OCI-LY3 (cell line): ENCODE data around the gene ALKBH2.

ENCODE experiments used
- H2AFZ ChIP-seq: fragments of 200-600, 300-600 bp; shearing (Covaris generic); 2 replicates; pipeline ENCODE4 v1.6.0; 2014; ENCODE audit warnings: antibody characterized with exemption, low read depth, low read length
- H3K27ac ChIP-seq: fragments of 200-600, 300-600 bp; sonication (generic); 2 replicates; pipeline ENCODE4 v1.5.1; 2014; ENCODE audit warnings: mild to moderate bottlenecking, low read length, moderate library complexity, mixed read lengths
- H3K27me3 ChIP-seq: fragments of 200-600, 300-600 bp; sonication (generic); 2 replicates; pipeline ENCODE4 v1.6.1; 2014; ENCODE audit warnings: low read depth, low read length, mixed read lengths
- H3K36me3 ChIP-seq: fragments of 200-600, 300-600 bp; sonication (generic); replicated peaks from 2 replicates; pipeline ENCODE3; 2014; ENCODE audit warnings: low read depth, low read length, mixed read lengths
- H3K4me1 ChIP-seq: fragments of 300-600, 200-600 bp; sonication (generic); 2 replicates; pipeline ENCODE4 v1.6.1; 2014; ENCODE audit warnings: low read length, mixed read lengths
- H3K4me2 ChIP-seq: fragments of 200-600, 300-600 bp; sonication (generic); 2 replicates; pipeline ENCODE4 v1.6.1; 2014; ENCODE audit warnings: low read length, mixed read lengths
- H3K4me3 ChIP-seq: fragments of 300-600, 200-600 bp; sonication (generic); 2 replicates; pipeline ENCODE4 v1.5.1; 2014; ENCODE audit warnings: antibody characterized with exemption, mild to moderate bottlenecking, low read length, moderate library complexity
- H3K79me2 ChIP-seq: fragments of 300-600, 200-600 bp; shearing (Covaris generic); 2 replicates; pipeline ENCODE4 v1.6.1; 2014; ENCODE audit warnings: mild to moderate bottlenecking, low read length, mixed read lengths
- H3K9ac ChIP-seq: fragments of 300-600, 200-600 bp; shearing (Covaris generic); 2 replicates; pipeline ENCODE4 v1.6.0; 2014; ENCODE audit warnings: mild to moderate bottlenecking, low read length, moderate library complexity
- H3K9me3 ChIP-seq: fragments of 200-600, 300-600 bp; shearing (Covaris generic); 2 replicates; pipeline ENCODE4 v1.6.1; 2014; ENCODE audit warnings: low read length, mixed read lengths; ENCODE audit not compliant: insufficient read depth
- H4K20me1 ChIP-seq: fragments of 200-600, 300-600 bp; sonication (generic); 2 replicates; pipeline ENCODE4 v1.6.1; 2016; ENCODE audit warnings: low read length, mixed read lengths; ENCODE audit not compliant: insufficient read depth
- EZH2phosphoT487 ChIP-seq: fragments of 200-600 bp; shearing (Covaris generic); IDR thresholded peaks from 2 replicates; pipeline ENCODE4 v1.6.1; 2018; ENCODE audit warnings: antibody characterized with exemption, mixed run types, low read depth
- TF ChIP-seq, protein P1 (sequence below): fragments of 200-600, 300-600 bp; sonication (generic); IDR thresholded peaks from 2 replicates; pipeline ENCODE4 v1.5.1; 2014; ENCODE audit warnings: antibody characterized with exemption, low read length, low read depth

ALKBH2 gene

DNA sequence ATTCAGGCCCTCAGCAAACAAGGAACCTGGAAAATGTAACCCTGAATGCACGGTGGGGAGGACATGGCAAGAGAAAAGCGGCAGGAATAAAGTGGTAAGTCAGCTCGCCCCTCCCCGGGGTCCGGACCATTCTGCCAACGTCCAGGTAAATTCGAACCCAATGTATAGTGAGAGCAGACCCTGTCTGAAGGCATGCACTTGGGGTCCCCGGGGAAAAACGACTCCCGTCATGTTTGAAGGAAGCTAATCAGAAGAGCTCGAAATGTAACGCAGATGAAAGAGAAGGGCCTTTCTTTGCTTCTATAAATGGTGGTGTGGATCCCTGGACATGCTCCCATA lies 23.3 kb upstream of the ALKBH2 start:
- no peak overlapping the region for H2AFZ ChIP-seq
- no peaks in the 10 kb centered on the region for H3K27me3 ChIP-seq
- H3K4me3 ChIP-seq, result no peak overlapping the region
- no peaks in the 10 kb centered on the region for H3K9me3 ChIP-seq
- no peak overlapping the region for H3K4me2 ChIP-seq
- H3K9ac ChIP-seq, result no peak overlapping the region
- TF ChIP-seq, protein P1, sequence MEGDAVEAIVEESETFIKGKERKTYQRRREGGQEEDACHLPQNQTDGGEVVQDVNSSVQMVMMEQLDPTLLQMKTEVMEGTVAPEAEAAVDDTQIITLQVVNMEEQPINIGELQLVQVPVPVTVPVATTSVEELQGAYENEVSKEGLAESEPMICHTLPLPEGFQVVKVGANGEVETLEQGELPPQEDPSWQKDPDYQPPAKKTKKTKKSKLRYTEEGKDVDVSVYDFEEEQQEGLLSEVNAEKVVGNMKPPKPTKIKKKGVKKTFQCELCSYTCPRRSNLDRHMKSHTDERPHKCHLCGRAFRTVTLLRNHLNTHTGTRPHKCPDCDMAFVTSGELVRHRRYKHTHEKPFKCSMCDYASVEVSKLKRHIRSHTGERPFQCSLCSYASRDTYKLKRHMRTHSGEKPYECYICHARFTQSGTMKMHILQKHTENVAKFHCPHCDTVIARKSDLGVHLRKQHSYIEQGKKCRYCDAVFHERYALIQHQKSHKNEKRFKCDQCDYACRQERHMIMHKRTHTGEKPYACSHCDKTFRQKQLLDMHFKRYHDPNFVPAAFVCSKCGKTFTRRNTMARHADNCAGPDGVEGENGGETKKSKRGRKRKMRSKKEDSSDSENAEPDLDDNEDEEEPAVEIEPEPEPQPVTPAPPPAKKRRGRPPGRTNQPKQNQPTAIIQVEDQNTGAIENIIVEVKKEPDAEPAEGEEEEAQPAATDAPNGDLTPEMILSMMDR, result no peak
- TF ChIP-seq EZH2phosphoT487, result no peak
- H3K79me2 ChIP-seq, result no peaks in the 10 kb centered on the region
- no peaks in the 10 kb centered on the region for H4K20me1 ChIP-seq
- H3K4me1 ChIP-seq, result no peaks in the 10 kb centered on the region
- H3K27ac ChIP-seq, result no peak overlapping the region
- H3K36me3 ChIP-seq, result no peaks in the 10 kb centered on the region

DNA sequence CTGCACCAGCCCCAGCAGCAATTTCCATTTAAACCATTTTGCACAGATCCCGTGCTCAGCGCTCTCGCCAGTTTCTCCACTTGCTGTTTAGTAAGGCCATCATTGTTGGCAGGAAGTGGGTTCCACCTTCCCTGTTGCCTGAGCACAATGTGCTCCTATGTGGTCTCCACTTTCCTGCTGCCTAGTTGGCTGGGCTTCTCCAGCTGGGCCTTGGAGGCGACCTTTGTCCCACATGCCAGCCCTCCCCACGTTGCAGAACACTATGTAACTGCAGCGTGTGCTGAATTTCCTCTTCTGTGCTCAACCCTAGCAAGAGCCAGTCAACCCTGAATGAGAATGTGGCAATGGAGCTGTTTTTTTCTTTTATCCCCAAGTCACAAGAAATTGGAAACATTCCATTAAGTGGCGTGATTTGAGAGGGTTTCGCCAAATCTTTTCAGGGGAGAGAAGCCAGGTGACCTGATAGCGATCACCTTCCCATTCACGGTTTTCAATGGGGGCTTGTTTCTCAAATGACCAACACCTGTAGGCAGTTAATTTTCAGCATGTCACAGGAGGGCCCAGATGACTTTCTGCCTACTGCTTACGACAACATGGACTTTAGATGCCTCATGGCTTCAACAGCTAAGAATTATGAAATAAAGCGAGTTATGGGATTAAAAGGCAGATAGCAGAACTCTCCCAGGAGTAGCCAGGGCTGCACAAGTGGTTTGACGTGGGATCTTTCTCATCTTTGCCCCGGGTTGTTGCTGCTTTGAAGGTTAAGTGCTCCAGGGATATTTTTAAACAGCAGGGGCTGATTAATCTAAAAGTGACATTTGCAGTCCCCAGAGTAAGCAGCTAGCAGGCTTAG lies 22.7 kb upstream of the ALKBH2 start, which contains the start of gene ACACB:
ACACB (plus strand) TSS at position 830 of the 853 bp plus-strand sequence. CDS start 22,819 bp downstream, outside the sequence.
- no peak within 1 kb of the TSS for H3K27ac ChIP-seq
- H3K27me3 ChIP-seq, result no peaks in the 10 kb centered on the region
- no peak within 1 kb of the TSS for H3K4me2 ChIP-seq
- no peak within 1 kb of the TSS for H3K4me3 ChIP-seq
- TF ChIP-seq EZH2phosphoT487, result no peak
- TF ChIP-seq, protein P1, result no peak
- H4K20me1 ChIP-seq, result no peaks in the 10 kb centered on the region
- no peak within 1 kb of the TSS for H3K9ac ChIP-seq
- H3K4me1 ChIP-seq, result no peaks in the 10 kb centered on the region
- no peaks in the 10 kb centered on the region for H3K36me3 ChIP-seq
- H3K9me3 ChIP-seq, result no peaks in the 10 kb centered on the region
- H3K79me2 ChIP-seq, result no peaks in the 10 kb centered on the region
- no peak within 1 kb of the TSS for H2AFZ ChIP-seq

DNA sequence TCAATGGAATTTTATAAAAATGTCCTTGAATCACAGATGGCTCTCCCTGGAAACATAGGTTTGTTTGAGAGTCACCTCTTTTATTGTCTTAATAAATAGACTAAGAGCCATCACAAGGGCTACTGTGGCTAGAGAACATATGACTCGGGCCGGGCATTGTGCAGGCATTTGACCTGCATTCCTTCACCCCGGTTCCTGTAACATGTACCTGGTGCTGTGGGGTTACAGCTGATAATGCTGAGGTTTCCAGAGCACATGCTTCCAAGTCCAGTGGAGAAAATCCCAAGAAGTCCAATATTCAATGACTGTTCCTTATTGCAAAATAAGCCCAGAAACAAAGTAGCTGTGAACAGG lies 22.1 kb upstream of the ALKBH2 start:
- Histone ChIP-seq H3K36me3 (no peaks in the 10 kb centered on the region), H4K20me1 (no peaks in the 10 kb centered on the region), H3K4me1 (no peaks in the 10 kb centered on the region), H3K4me2 (no peak overlapping the region), H2AFZ (no peak overlapping the region), H3K4me3 (no peak overlapping the region), H3K9me3 (no peaks in the 10 kb centered on the region), H3K27ac (no peak overlapping the region), H3K79me2 (no peaks in the 10 kb centered on the region), H3K27me3 (no peaks in the 10 kb centered on the region), H3K9ac (no peak overlapping the region)
- TF ChIP-seq EZH2phosphoT487, result no peak
- TF ChIP-seq, protein P1, result no peak

DNA sequence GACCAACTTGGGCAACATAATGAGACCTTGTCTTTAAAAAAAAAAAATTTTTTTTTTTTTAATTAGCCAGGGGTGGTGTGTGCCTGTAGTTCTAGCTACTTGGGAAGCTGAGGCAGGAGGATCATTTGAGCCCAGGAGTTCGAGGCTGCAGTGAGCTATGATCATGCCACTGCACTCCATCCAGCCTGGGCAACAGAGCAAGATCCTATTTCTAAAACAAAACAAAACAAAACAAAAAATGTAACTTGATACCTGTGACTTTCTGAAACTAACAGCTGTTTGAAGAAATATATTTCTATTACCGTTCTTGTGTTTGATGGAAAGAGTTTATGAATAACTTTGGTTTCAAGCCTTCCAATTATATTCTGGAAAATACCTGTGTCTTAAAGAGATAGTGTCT lies 21.4 kb upstream of the ALKBH2 start:
- Histone ChIP-seq H3K4me3 (no peak overlapping the region), H3K9ac (no peak overlapping the region), H3K27ac (no peak overlapping the region), H3K79me2 (no peaks in the 10 kb centered on the region), H2AFZ (no peak overlapping the region), H3K9me3 (no peaks in the 10 kb centered on the region), H3K36me3 (no peaks in the 10 kb centered on the region), H4K20me1 (no peaks in the 10 kb centered on the region), H3K4me1 (no peaks in the 10 kb centered on the region), H3K4me2 (no peak overlapping the region), H3K27me3 (no peaks in the 10 kb centered on the region)
- TF ChIP-seq, protein P1, result no peak
- TF ChIP-seq EZH2phosphoT487, result no peak
